ENCODE results near the gene SLC39A8.

DNA sequence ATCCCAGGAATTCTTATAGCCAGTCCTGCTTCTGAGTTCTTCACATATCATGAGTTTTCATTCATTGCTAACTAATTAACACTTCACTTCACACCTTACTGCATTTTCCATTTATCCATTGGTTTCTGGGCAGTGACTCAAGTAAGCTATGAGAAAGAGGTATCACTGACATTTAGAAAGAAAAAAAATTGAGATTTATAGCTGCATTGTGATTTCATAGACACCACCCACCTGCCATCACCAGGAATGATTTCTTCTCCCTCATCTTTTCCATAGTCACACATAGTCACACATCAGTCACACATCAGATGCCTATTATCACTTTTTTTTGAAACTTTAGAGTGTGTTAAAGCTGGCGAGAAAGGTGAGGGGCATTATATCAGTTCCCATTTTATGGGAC lies 121.8 kb downstream of the SLC39A8 start:
- TF ChIP-seq, protein P1, sequence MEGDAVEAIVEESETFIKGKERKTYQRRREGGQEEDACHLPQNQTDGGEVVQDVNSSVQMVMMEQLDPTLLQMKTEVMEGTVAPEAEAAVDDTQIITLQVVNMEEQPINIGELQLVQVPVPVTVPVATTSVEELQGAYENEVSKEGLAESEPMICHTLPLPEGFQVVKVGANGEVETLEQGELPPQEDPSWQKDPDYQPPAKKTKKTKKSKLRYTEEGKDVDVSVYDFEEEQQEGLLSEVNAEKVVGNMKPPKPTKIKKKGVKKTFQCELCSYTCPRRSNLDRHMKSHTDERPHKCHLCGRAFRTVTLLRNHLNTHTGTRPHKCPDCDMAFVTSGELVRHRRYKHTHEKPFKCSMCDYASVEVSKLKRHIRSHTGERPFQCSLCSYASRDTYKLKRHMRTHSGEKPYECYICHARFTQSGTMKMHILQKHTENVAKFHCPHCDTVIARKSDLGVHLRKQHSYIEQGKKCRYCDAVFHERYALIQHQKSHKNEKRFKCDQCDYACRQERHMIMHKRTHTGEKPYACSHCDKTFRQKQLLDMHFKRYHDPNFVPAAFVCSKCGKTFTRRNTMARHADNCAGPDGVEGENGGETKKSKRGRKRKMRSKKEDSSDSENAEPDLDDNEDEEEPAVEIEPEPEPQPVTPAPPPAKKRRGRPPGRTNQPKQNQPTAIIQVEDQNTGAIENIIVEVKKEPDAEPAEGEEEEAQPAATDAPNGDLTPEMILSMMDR (IDR thresholded peaks at IDR 0.05; ENCODE audit: low read depth, low read length, missing input control): no peak
- TF ChIP-seq SP1 (IDR thresholded peaks at IDR 0.05) (no peak), NR2F2 (IDR thresholded peaks at IDR 0.05) (no peak), RAD21 (IDR thresholded peaks at IDR 0.05) (no peak), EGR1 (IDR thresholded peaks at IDR 0.05; ENCODE audit: low read depth in 2 of 2) (no peak), GABPA (IDR thresholded peaks at IDR 0.05 in 1 of 2, conservative IDR thresholded peaks at IDR 0.05 in 1 of 2) (no peak), TAF1 (conservative IDR thresholded peaks at IDR 0.05) (no peak), FOXA1 (IDR thresholded peaks at IDR 0.05) (no peak)
- TF ChIP-seq, protein P2, sequence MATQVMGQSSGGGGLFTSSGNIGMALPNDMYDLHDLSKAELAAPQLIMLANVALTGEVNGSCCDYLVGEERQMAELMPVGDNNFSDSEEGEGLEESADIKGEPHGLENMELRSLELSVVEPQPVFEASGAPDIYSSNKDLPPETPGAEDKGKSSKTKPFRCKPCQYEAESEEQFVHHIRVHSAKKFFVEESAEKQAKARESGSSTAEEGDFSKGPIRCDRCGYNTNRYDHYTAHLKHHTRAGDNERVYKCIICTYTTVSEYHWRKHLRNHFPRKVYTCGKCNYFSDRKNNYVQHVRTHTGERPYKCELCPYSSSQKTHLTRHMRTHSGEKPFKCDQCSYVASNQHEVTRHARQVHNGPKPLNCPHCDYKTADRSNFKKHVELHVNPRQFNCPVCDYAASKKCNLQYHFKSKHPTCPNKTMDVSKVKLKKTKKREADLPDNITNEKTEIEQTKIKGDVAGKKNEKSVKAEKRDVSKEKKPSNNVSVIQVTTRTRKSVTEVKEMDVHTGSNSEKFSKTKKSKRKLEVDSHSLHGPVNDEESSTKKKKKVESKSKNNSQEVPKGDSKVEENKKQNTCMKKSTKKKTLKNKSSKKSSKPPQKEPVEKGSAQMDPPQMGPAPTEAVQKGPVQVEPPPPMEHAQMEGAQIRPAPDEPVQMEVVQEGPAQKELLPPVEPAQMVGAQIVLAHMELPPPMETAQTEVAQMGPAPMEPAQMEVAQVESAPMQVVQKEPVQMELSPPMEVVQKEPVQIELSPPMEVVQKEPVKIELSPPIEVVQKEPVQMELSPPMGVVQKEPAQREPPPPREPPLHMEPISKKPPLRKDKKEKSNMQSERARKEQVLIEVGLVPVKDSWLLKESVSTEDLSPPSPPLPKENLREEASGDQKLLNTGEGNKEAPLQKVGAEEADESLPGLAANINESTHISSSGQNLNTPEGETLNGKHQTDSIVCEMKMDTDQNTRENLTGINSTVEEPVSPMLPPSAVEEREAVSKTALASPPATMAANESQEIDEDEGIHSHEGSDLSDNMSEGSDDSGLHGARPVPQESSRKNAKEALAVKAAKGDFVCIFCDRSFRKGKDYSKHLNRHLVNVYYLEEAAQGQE (IDR thresholded peaks at IDR 0.05): no peak
- TF ChIP-seq, protein P3, sequence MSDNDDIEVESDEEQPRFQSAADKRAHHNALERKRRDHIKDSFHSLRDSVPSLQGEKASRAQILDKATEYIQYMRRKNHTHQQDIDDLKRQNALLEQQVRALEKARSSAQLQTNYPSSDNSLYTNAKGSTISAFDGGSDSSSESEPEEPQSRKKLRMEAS (IDR thresholded peaks at IDR 0.05): no peak
- TF ChIP-seq, protein P4, sequence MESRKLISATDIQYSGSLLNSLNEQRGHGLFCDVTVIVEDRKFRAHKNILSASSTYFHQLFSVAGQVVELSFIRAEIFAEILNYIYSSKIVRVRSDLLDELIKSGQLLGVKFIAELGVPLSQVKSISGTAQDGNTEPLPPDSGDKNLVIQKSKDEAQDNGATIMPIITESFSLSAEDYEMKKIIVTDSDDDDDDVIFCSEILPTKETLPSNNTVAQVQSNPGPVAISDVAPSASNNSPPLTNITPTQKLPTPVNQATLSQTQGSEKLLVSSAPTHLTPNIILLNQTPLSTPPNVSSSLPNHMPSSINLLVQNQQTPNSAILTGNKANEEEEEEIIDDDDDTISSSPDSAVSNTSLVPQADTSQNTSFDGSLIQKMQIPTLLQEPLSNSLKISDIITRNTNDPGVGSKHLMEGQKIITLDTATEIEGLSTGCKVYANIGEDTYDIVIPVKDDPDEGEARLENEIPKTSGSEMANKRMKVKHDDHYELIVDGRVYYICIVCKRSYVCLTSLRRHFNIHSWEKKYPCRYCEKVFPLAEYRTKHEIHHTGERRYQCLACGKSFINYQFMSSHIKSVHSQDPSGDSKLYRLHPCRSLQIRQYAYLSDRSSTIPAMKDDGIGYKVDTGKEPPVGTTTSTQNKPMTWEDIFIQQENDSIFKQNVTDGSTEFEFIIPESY (IDR thresholded peaks at IDR 0.05): no peak
